Ovary (tissue), 9 donors: ENCODE measurements around the gene STUB1. TPM values are rescaled to one million over a fixed set of nuclear protein-coding genes. Genes with fewer than 3 reads are reported as not detected.

Experiments
- DNase-seq, 5 donors: peaks; one replicate each; pipeline ENCODE4 v3.0.0-alpha.2; 2019 to 2020
- H3K27ac ChIP-seq, 2 donors: fragments of 200-600 bp; one replicate each; pipeline versions ENCODE4 v1.5.1 to v1.8.0; 2019 to 2022
- H3K27me3 ChIP-seq: fragments of 200-600 bp; one replicate; pipeline ENCODE4 v1.8.0; 2022
- H3K36me3 ChIP-seq: fragments of 200-600 bp; sonication (generic); one replicate; pipeline ENCODE4 v1.5.1; 2019
- H3K4me1 ChIP-seq: one replicate; pipeline ENCODE4 v1.8.1; 2013; ENCODE audit warnings: mild to moderate bottlenecking, moderate library complexity; ENCODE audit not compliant: insufficient read depth
- H3K4me3 ChIP-seq: fragments of 200-600 bp; sonication (generic); one replicate; pipeline ENCODE4 v1.5.1; 2017
- H3K9me3 ChIP-seq, 2 donors: fragments of 200-600 bp in 1 of 2; sonication (generic) in 1 of 2; one replicate each; pipeline versions ENCODE4 v1.5.1 to v1.8.1; 2013 to 2019; ENCODE audit warnings: mild to moderate bottlenecking in 1 of 2, moderate library complexity in 1 of 2
- EP300 ChIP-seq: sonication (generic); formaldehyde crosslinking; IDR thresholded peaks from one replicate; pipeline ENCODE4 v1.6.1; 2017; ENCODE audit warnings: antibody characterized with exemption
- POLR2A ChIP-seq: fragments of 450-650 bp; IDR thresholded peaks from one replicate; pipeline ENCODE4 v1.6.1; 2017; ENCODE audit warnings: antibody characterized with exemption, mild to moderate bottlenecking, moderate library complexity
- WGBS, 3 donors: extraction: QIAGEN DNeasy Blood & Tissue Kit in 1 of 3; methylation state at CpG; one replicate each; pipeline versions ENCODE4 v1.1.5 to v1.1.7; 2013 to 2017; 5-methylcytosine and 5-hydroxymethylcytosine counted together
- intact Hi-C, 4 donors: fragments of 100-400 bp; cut with DNase I; formaldehyde crosslinking; loops; one replicate each; pipeline versions ENCODE4 v1.11.0 to v1.15.1; 2022 to 2023
- polyA plus RNA-seq, 2 donors: library from polyadenylated mRNA; stranded (reverse); fragments of 200-250 nt in 1 of 2; fragments of 350-450 nt in 1 of 2; fragmentation: Illumina TruSeq in 1 of 2; extraction: RNeasy Lipid Tissue Mini Kit (QIAGEN cat#74804) in 1 of 2; gene quantifications; one replicate each; pipeline ENCODE4 v1.2.3, GENCODE V29; 2013 to 2014
- total RNA-seq, 7 donors: library from RNA; depleted of rRNA in 2 of 7; stranded (reverse); fragments of >200 nt in 2 of 7; fragmentation: NEBNext Ultra II Directional in 3 of 7; extraction: Animal tissue kit (Norgen Biotek cat#: 25700) in 3 of 7; gene quantifications; one replicate each; pipeline versions ENCODE4 v1.1.0 to v1.2.4, GENCODE V29; 2016 to 2023
- TF ChIP-seq, protein P1 (sequence below), 3 donors: fragments of 450-650 bp in 2 of 3; fragments of 200-600 bp in 1 of 3; IDR thresholded peaks; one replicate each; pipeline versions ENCODE4 v1.5.1 to v1.8.0; 2016 to 2022; ENCODE audit warnings: antibody characterized with exemption in 3 of 3, mild to moderate bottlenecking in 1 of 3
- donor health status: DM: no; HTN: no; CAD: no; lungs with moderate emphysema.
- donor health status: DM: no; HTN: no; CAD: no.
- donor health status: Bipolar disorder and iron deficiency.
- donor health status: DM: yes; HTN: yes; CAD: no.
- donor health status: DM: no; HTN: no; CAD: no.
- donor health status: DM: yes; HTN: yes; CAD: no.

The STUB1 gene
- total and polyA plus RNA-seq, 9 donors, result 20.1 to 115 (median 102) TPM

DNA sequence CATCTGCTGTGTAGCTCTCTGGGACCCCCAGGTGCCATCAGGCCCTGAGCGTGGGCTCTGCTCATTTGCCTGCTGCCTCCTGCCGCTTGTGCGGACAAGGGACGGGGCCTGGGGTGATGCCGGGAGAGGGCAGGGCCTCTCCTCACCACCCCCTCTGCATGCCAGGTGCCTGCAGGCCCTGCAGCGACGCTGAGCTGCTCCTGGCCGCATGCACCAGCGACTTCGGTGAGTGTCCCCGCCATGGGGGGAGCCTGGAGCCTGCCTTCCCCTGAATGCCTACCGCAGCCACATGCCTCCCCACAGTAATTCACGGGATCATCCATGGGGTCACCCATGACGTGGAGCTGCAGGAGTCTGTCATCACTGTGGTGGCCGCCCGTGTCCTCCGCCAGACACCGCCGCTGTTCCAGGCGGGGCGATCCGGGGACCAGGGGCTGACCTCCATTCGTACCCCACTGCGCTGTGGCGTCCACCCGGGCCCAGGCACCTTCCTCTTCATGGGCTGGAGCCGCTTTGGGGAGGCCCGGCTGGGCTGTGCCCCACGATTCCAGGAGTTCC, 36.6 kb downstream of the STUB1 start:
- 86 to 95% (median 93%) methylated on average over 25 to 29 of the region's 29 CpGs for WGBS, 3 donors
- H3K4me1 ChIP-seq, result peaks cover 29% of the 10 kb centered on the region
- DNase-seq, result no peak
- H3K27me3 ChIP-seq, result no peaks in the 10 kb centered on the region
- no peaks in the 10 kb centered on the region for H3K9me3 ChIP-seq
- H3K27ac ChIP-seq, result no peak overlapping the region
- H3K36me3 ChIP-seq, result no peaks in the 10 kb centered on the region
- no peak overlapping the region for H3K4me3 ChIP-seq
- intact Hi-C loops, result no loop called here
- TF ChIP-seq POLR2A (no peak), EP300 (no peak)
- TF ChIP-seq, protein P1, sequence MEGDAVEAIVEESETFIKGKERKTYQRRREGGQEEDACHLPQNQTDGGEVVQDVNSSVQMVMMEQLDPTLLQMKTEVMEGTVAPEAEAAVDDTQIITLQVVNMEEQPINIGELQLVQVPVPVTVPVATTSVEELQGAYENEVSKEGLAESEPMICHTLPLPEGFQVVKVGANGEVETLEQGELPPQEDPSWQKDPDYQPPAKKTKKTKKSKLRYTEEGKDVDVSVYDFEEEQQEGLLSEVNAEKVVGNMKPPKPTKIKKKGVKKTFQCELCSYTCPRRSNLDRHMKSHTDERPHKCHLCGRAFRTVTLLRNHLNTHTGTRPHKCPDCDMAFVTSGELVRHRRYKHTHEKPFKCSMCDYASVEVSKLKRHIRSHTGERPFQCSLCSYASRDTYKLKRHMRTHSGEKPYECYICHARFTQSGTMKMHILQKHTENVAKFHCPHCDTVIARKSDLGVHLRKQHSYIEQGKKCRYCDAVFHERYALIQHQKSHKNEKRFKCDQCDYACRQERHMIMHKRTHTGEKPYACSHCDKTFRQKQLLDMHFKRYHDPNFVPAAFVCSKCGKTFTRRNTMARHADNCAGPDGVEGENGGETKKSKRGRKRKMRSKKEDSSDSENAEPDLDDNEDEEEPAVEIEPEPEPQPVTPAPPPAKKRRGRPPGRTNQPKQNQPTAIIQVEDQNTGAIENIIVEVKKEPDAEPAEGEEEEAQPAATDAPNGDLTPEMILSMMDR (IDR thresholded peaks at IDR 0.05), result no peak

DNA sequence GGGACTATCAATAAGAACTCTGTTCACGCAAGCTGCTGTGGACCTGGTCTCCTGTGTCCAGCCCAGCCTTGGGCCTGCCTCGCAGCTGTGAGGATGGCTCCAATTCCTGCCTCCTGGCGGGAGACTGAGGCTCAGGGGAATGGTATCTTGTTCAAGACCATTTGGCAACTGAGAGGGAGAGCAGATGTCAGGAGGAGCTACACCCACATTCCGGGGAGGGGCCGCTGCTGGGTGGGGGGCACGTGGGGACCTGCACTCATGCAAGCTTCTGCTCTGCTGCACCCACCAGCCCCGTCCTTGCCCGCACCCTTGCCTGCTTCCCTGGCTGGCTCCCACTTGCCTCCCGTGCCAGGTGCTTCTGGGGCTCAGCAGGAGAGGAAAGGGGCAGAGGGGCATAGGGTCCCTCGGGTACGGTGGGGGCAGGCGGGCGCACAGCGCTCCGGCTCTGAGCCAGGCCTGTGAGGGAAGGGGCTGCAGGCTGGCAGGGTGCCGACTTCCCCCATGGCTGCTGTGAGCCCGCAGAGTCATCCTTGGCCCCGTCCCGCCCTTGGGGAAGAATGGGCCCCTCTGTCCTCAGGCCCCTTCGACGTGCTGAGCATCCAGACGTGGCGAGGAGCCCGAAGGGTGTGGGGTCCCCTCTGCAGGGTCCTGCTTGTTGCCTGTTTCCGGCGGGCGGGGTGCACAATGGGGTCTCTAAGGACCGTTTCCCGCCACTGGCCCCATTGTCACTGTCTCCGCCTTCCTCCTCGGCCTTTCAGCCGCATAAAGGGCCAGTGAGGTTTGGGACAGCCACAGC, 37.4 kb downstream of the STUB1 start:
- TF ChIP-seq, protein P1 (IDR thresholded peaks at IDR 0.05), result no peak
- TF ChIP-seq EP300 (no peak), POLR2A (no peak)
- DNase-seq, result no peak
- H3K4me1 ChIP-seq, result peaks cover 30% of the 10 kb centered on the region
- H3K9me3 ChIP-seq, result no peaks in the 10 kb centered on the region
- 78 to 84% (median 81%) methylated on average over 29 to 32 of the region's 32 CpGs for WGBS, 3 donors
- H3K27ac ChIP-seq, result no peak overlapping the region
- intact Hi-C loops, result no loop called here
- H3K27me3 ChIP-seq, result no peaks in the 10 kb centered on the region
- no peak overlapping the region for H3K4me3 ChIP-seq
- no peaks in the 10 kb centered on the region for H3K36me3 ChIP-seq

DNA sequence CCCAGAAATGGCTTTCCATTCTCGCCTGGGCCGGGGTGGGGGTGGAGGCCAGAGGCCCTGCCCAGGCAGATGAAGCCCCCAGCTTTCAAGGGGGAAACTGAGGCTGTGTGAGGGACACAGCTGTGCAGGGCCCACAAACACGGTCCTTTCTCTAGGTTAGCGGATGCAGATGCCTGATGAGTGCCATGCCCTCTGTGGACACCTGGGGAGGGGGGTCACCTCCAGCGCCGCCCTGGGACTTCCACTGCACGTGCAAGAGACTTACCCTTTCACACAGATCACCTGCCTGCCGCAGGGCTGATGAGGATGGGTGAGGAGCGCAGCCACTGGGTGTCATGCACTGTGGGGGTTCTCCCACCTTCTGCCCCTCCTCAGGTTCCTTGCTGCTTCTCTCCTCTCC, 38.2 kb downstream of the STUB1 start:
- H3K9me3 ChIP-seq, result no peaks in the 10 kb centered on the region
- TF ChIP-seq POLR2A (no peak), EP300 (no peak)
- TF ChIP-seq, protein P1 (IDR thresholded peaks at IDR 0.05), result no peak
- intact Hi-C loops, result no loop called here
- H3K27ac ChIP-seq, result no peak overlapping the region
- no peak for DNase-seq
- WGBS, 3 donors, result 89 to 93% (median 89%) methylated on average over 9 of the region's 9 CpGs
- H3K36me3 ChIP-seq, result no peaks in the 10 kb centered on the region
- H3K4me3 ChIP-seq, result no peak overlapping the region
- peaks cover 30% of the 10 kb centered on the region for H3K4me1 ChIP-seq
- H3K27me3 ChIP-seq, result no peaks in the 10 kb centered on the region

DNA sequence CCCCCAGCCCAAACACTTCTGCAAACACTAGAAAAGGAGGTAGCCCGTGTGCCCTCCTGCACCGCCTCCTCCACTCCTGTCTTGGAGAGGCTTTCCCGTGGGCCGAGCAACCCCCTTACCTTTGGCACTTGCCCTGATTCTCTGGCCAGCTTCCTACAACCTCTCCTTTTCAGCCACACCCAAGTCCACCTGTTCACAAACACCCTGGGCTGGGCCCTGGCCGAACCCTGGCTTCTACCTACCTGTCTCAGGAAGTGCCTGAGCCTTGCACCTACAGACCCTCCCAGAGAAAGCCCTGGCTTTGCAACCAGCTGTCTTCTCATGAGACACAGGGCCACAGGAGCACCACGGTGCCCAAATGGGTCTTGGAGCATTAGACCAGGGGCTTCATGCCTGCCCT, 38.7 kb downstream of the STUB1 start:
- peaks cover 30% of the 10 kb centered on the region for H3K4me1 ChIP-seq
- no peak overlapping the region for H3K4me3 ChIP-seq
- no peaks in the 10 kb centered on the region for H3K9me3 ChIP-seq
- no peaks in the 10 kb centered on the region for H3K36me3 ChIP-seq
- H3K27me3 ChIP-seq, result no peaks in the 10 kb centered on the region
- TF ChIP-seq EP300 (no peak), POLR2A (no peak)
- TF ChIP-seq, protein P1 (IDR thresholded peaks at IDR 0.05), result no peak
- 78 to 88% (median 87%) methylated on average over 6 of the region's 6 CpGs for WGBS, 3 donors
- no peak for DNase-seq
- H3K27ac ChIP-seq, result no peak overlapping the region
- intact Hi-C loops, result no loop called here
